Liver (tissue), 9 donors: Measurements from ENCODE around the gene STXBP6. TPM values are rescaled to one million over a fixed set of nuclear protein-coding genes. Genes with fewer than 3 reads are reported as not detected.
A peak's percentile ranks its signal among the peaks of the same experiment; 100 is the strongest.

ENCODE experiments used
- DNase-seq: peaks from one replicate; pipeline ENCODE4 v3.0.0-alpha.2; 2017; ENCODE audit warnings: low spot score
- H3K27ac ChIP-seq, 2 donors: one replicate each; pipeline ENCODE4 v1.7.0; 2013; ENCODE audit warnings: inconsistent platforms in 2 of 2, low read length in 2 of 2, control low read depth in 1 of 2, low read depth in 1 of 2, mild to moderate bottlenecking in 1 of 2
- H3K27me3 ChIP-seq, 4 donors: one replicate each; pipeline versions ENCODE4 v1.6.1 to v1.7.0; 2013; ENCODE audit warnings: low read length in 3 of 4, inconsistent platforms in 1 of 4, mild to moderate bottlenecking in 1 of 4, moderate library complexity in 1 of 4; ENCODE audit not compliant: control insufficient read depth in 4 of 4, insufficient read depth in 4 of 4
- H3K36me3 ChIP-seq, 4 donors: one replicate each; pipeline versions ENCODE4 v1.6.1 to v1.7.0; 2013; ENCODE audit warnings: low read length in 3 of 4, mild to moderate bottlenecking in 3 of 4, low read depth in 1 of 4, moderate library complexity in 1 of 4; ENCODE audit not compliant: control insufficient read depth in 4 of 4, insufficient read depth in 3 of 4
- H3K4me1 ChIP-seq, 4 donors: one replicate each; pipeline versions ENCODE4 v1.6.1 to v1.7.0; 2013; ENCODE audit warnings: low read length in 3 of 4, mild to moderate bottlenecking in 3 of 4, moderate library complexity in 1 of 4; ENCODE audit not compliant: control insufficient read depth in 4 of 4, insufficient read depth in 4 of 4
- H3K4me3 ChIP-seq, 3 donors: one replicate each; pipeline versions ENCODE4 v1.6.1 to v1.7.0; 2013; ENCODE audit warnings: low read length in 3 of 3, control low read depth in 1 of 3, low read depth in 1 of 3, mild to moderate bottlenecking in 1 of 3
- H3K9ac ChIP-seq, 2 donors: one replicate each; pipeline ENCODE4 v1.7.0; 2013; ENCODE audit warnings: low read length in 2 of 2, mild to moderate bottlenecking in 2 of 2, moderate library complexity in 2 of 2, control low read depth in 1 of 2, low read depth in 1 of 2
- H3K9me3 ChIP-seq, 4 donors: one replicate each; pipeline versions ENCODE4 v1.6.1 to v1.7.0; 2013; ENCODE audit warnings: low read length in 3 of 4; ENCODE audit not compliant: control insufficient read depth in 4 of 4
- ATF3 ChIP-seq: IDR thresholded peaks from 2 replicates; pipeline ENCODE4 v1.6.1; 2016; ENCODE audit warnings: antibody characterized with exemption
- CTCF ChIP-seq: fragments of 150-350 bp; IDR thresholded peaks from 2 replicates; pipeline ENCODE4 v1.5.1; 2017; ENCODE audit warnings: improper control_type of control experiment, low read depth, low read length; ENCODE audit not compliant: missing input control
- EGR1 ChIP-seq, 2 donors: IDR thresholded peaks; 2 replicates each; pipeline ENCODE4 v1.6.1; 2016 to 2018; ENCODE audit warnings: antibody characterized with exemption in 2 of 2, low read depth in 2 of 2
- FOXA1 ChIP-seq: IDR thresholded peaks from 2 replicates; pipeline ENCODE4 v1.6.1; 2016; ENCODE audit warnings: antibody characterized with exemption
- FOXA2 ChIP-seq: IDR thresholded peaks from 2 replicates; pipeline ENCODE4 v1.6.1; 2016; ENCODE audit warnings: antibody characterized with exemption
- GABPA ChIP-seq, 2 donors: IDR thresholded peaks in 1 of 2; conservative IDR thresholded peaks in 1 of 2; 2 replicates each; pipeline ENCODE4 v1.6.1; 2016; ENCODE audit warnings: antibody characterized with exemption in 2 of 2, mild to moderate bottlenecking in 1 of 2, moderate library complexity in 1 of 2
- HNF4A ChIP-seq, 2 donors: conservative IDR thresholded peaks; 2 replicates each; pipeline ENCODE4 v1.6.1; 2016; ENCODE audit warnings: antibody characterized with exemption in 2 of 2, mild to moderate bottlenecking in 2 of 2
- HNF4G ChIP-seq: IDR thresholded peaks from 2 replicates; pipeline ENCODE4 v1.6.1; 2016; ENCODE audit warnings: antibody characterized with exemption
- JUND ChIP-seq, 2 donors: IDR thresholded peaks; 2 replicates each; pipeline ENCODE4 v1.6.1; 2016; ENCODE audit warnings: antibody characterized with exemption in 2 of 2
- MAX ChIP-seq: IDR thresholded peaks from 2 replicates; pipeline ENCODE4 v1.6.1; 2016; ENCODE audit warnings: antibody characterized with exemption
- RAD21 ChIP-seq, 2 donors: IDR thresholded peaks; 2 replicates each; pipeline ENCODE4 v1.6.1; 2016; ENCODE audit warnings: antibody characterized with exemption in 2 of 2, mild to moderate bottlenecking in 2 of 2
- REST ChIP-seq: IDR thresholded peaks from 2 replicates; pipeline ENCODE4 v1.6.1; 2016; ENCODE audit warnings: antibody characterized with exemption, mild to moderate bottlenecking
- RXRA ChIP-seq, 2 donors: IDR thresholded peaks; 2 replicates each; pipeline ENCODE4 v1.6.1; 2017 to 2018; ENCODE audit warnings: antibody characterized with exemption in 2 of 2, mild to moderate bottlenecking in 1 of 2
- SP1 ChIP-seq: IDR thresholded peaks from 2 replicates; pipeline ENCODE4 v1.6.1; 2018; ENCODE audit warnings: antibody characterized with exemption, mild to moderate bottlenecking
- TAF1 ChIP-seq: conservative IDR thresholded peaks from 2 replicates; pipeline ENCODE4 v1.6.1; 2016; ENCODE audit warnings: antibody characterized with exemption, mild to moderate bottlenecking
- YY1 ChIP-seq: IDR thresholded peaks from 2 replicates; pipeline ENCODE4 v1.6.1; 2016; ENCODE audit warnings: antibody characterized with exemption, mild to moderate bottlenecking
- ZBTB33 ChIP-seq: IDR thresholded peaks from 2 replicates; pipeline ENCODE4 v1.6.1; 2016; ENCODE audit warnings: antibody characterized with exemption
- WGBS: extraction: QIAGEN DNeasy Blood & Tissue Kit; methylation state at CpG from one replicate; pipeline ENCODE4 v1.1.7; 2013; 5-methylcytosine and 5-hydroxymethylcytosine counted together
- polyA plus RNA-seq, 2 donors: library from polyadenylated mRNA; stranded (reverse) in 1 of 2; unstranded in 1 of 2; fragments of 200-250 nt in 1 of 2; fragments of >200 nt in 1 of 2; fragmentation: Nextera tagmentation in 1 of 2; extraction: Ambion mirVana in 1 of 2; gene quantifications; one replicate each; pipeline versions ENCODE4 v1.2.1 to v1.2.3, GENCODE V29; 2013 to 2015
- total RNA-seq, 2 donors: library from RNA; depleted of rRNA; stranded (reverse); fragments of >200 nt; gene quantifications; one replicate each; pipeline ENCODE4 v1.2.3, GENCODE V29; 2014
- donor health status: healthy.
- donor health status: healthy.
- donor health status: healthy.
- donor health status: healthy.
- donor health status: healthy.

STXBP6 gene
- total and polyA plus RNA-seq, 4 donors: 1.4 to 3.8 (median 1.8) TPM

GRCh38 chr14:25041898-25042297 lies 8.0 kb downstream of the STXBP6 start:
- H3K27ac ChIP-seq: no peak overlapping the region
- H3K36me3 ChIP-seq: no peaks in the 10 kb centered on the region
- H3K4me1 ChIP-seq: peaks cover 0 to 13% (median 3%) of the 10 kb centered on the region in 4 donors
- H3K9me3 ChIP-seq: no peaks in the 10 kb centered on the region
- WGBS: 57% methylated on average over 2 of the region's 2 CpGs
- H3K9ac ChIP-seq: no peak overlapping the region
- no peak overlapping the region for H3K4me3 ChIP-seq
- TF ChIP-seq REST: no peak
- no peak for TF ChIP-seq EGR1 (IDR thresholded peaks at IDR 0.05; ENCODE audit: low read depth in 2 of 2)
- TF ChIP-seq RAD21 (IDR thresholded peaks at IDR 0.05): peak in 1 of 2 donors; percentile 2
- DNase-seq: no peak
- no peaks in the 10 kb centered on the region for H3K27me3 ChIP-seq

- peaks cover 0 to 13% (median 3%) of the 10 kb centered on the region in 4 donors for H3K4me1 ChIP-seq
- H3K36me3 ChIP-seq: no peaks in the 10 kb centered on the region
- no peaks in the 10 kb centered on the region for H3K9me3 ChIP-seq
- H3K27ac ChIP-seq: no peak overlapping the region
- no peak overlapping the region for H3K4me3 ChIP-seq
- DNase-seq: no peak
- TF ChIP-seq EGR1 (IDR thresholded peaks at IDR 0.05; ENCODE audit: low read depth in 2 of 2) (no peak), RAD21 (IDR thresholded peaks at IDR 0.05) (peak; percentile 8 to 37)
- H3K9ac ChIP-seq: no peak overlapping the region
- H3K27me3 ChIP-seq: no peaks in the 10 kb centered on the region
- WGBS: 51% methylated on average over 4 of the region's 4 CpGs
These were observed 8.5 kb downstream of the STXBP6 start for GRCh38 chr14:25041484-25041883.

GRCh38 chr14:25039933-25040332 lies 10.0 kb downstream of the STXBP6 start:
- H3K9ac ChIP-seq: no peak overlapping the region
- H3K27ac ChIP-seq: no peak overlapping the region
- H3K4me1 ChIP-seq: peaks cover 0 to 13% (median 3%) of the 10 kb centered on the region in 4 donors
- H3K9me3 ChIP-seq: no peaks in the 10 kb centered on the region
- H3K27me3 ChIP-seq: no peaks in the 10 kb centered on the region
- H3K4me3 ChIP-seq: no peak overlapping the region
- 91% methylated on average over 5 of the region's 5 CpGs for WGBS
- no peaks in the 10 kb centered on the region for H3K36me3 ChIP-seq
- DNase-seq: no peak
- TF ChIP-seq YY1 (no peak), RXRA (IDR thresholded peaks at IDR 0.05) (no peak), JUND (IDR thresholded peaks at IDR 0.05) (no peak), FOXA1 (no peak), HNF4A (conservative IDR thresholded peaks at IDR 0.05) (no peak), ATF3 (no peak), CTCF (no peak), TAF1 (no peak), EGR1 (IDR thresholded peaks at IDR 0.05; ENCODE audit: low read depth in 2 of 2) (no peak), REST (no peak), GABPA (IDR thresholded peaks at IDR 0.05 in 1 of 2, conservative IDR thresholded peaks at IDR 0.05 in 1 of 2) (no peak), SP1 (no peak), MAX (no peak), ZBTB33 (no peak), HNF4G (no peak), FOXA2 (no peak)
